HTR-8/SVneo (cell line): ENCODE data around the gene NCAPD2.
"Not testable (repeated sequence)": the region's sequence is repeated elsewhere in the genome, so short reads cannot be mapped to it uniquely, and the experiment has no call there.

Experiments
- DNase-seq: peaks from one replicate; pipeline ENCODE4 v3.0.0; 2011; ENCODE audit warnings: low spot score, mixed read lengths; ENCODE audit not compliant: insufficient read length
- FAIRE-seq: peaks from 2 replicates; lab custom pipeline; 2011; peaks lifted over from hg19 to GRCh38; lab: Jason Lieb, UNC

NCAPD2 gene

DNA sequence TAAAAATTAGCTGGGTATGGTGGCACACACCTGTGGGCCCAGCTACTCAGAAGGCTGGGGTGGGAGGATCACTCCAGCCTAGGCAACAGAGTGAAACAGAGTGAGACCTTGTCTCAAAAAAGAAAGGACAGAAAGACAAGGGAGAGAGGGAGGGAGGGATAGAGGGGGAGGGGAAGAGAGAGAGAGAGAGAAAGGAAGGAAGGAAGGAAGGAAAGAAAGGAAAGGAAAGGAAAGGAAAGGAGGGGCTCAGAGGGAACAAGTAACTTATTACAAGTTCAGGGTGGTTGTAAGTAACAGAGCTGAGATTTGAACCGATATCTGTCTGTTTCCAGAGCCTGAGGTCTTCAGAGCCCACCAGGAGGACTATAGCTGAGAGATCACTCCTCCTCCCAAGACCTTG is 53.7 kb downstream of the NCAPD2 start:
- no peak for FAIRE-seq

DNA sequence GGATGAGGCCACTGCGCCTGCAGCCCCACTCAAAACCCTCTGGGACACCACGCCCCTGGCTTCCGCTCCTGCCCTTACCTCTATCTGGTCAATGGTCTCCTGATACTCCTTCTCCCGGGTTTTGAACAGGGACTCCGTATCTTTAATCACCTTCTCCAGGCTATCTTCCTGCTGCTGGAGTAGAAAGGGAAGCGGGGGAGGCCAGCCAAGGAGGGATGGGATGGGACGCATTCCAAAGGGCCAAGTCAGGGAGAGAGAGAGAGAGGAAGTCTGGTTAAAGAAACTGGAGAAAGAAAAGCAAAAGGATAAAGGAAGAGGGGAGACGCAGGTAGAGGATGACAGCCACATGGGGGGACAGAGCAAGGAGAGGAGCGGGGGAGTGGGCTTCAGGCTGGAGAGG is 54.1 kb downstream of the NCAPD2 start:
- FAIRE-seq (peak; percentile 94), DNase-seq (peak; percentile 80)

More for the DNA sequence above, 53.7 kb downstream of the NCAPD2 start:
- no peak for DNase-seq

DNA sequence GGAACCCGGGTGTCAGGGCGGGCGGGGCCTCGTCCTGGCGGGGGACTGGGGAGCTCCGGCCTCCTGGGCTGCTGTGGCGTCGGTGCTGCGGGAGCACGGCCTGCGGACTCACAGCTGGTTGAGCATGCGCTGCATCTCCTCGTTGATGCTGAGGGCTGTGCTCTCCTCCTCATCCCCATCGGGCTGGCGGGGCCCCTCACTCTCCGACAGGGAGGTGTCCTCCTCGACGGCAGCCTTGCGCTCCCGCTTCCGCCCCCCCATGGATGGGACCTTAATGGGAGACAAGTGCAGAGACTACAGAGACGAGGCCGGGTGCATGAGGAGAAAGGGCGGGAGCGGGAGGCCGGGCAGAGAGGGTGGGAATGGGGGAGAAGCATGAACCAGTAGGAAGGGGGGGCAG is 54.7 kb downstream of the NCAPD2 start:
- FAIRE-seq = no peak
- DNase-seq = no peak

DNA sequence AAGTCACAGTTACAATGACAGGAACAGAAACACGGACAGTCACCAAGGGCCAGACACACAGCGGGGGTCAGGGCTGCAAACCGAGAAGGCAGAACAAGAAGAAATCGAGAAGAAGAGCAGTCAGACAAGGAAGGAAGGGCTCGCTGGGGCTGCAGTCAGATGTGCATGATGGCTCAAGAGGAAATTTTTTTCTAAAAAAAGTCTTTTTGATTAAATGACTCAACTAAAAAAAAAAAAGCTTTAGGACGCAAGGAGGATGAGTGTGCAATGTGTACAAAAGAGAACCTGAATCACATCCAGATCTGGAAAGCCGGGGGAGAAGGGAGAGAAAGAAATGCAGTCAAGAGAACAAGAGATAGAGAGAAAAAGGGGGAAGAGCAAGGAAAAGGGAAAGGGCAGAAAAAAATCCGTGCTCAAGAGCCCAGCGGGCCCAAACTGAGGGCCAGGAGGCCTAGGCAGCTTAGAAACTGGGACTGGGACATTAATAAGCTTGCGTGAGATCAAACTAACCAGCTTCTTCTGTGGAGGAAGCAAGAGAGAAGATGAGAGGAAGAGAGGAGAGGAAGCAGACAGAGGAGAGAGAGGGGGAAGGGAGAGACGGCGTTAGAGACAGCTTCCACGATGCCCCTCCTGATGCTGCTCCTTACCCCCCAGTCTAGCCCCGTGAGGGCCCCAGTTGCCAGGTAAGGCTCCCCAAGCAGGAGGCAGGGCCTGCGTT is 55.2 kb downstream of the NCAPD2 start:
- no peak for FAIRE-seq
- no peak for DNase-seq

DNA sequence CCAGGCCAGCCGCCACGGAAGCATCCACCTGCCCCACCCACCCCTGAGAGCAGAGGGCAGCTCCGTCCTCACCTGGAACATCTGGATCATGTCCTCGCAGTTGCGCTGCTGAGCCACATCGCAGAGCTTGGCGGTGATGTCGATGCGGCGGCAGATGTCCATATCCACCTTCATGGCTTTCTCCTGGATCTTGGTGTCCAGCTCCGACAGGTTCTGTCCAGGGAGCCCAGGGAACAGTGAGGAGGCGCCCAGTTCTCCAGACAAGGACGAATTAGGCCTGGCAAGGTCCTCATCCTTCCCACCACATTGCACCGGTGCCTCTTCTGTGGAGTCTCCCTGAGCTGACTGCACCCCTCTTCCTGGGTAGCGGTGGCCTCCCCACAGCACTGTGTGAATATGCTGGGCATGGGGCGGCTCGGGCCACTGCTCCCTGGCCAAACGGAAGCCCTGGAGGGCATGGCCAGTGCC is 55.8 kb downstream of the NCAPD2 start:
- no peak for DNase-seq
- FAIRE-seq = peak; percentile 70

DNA sequence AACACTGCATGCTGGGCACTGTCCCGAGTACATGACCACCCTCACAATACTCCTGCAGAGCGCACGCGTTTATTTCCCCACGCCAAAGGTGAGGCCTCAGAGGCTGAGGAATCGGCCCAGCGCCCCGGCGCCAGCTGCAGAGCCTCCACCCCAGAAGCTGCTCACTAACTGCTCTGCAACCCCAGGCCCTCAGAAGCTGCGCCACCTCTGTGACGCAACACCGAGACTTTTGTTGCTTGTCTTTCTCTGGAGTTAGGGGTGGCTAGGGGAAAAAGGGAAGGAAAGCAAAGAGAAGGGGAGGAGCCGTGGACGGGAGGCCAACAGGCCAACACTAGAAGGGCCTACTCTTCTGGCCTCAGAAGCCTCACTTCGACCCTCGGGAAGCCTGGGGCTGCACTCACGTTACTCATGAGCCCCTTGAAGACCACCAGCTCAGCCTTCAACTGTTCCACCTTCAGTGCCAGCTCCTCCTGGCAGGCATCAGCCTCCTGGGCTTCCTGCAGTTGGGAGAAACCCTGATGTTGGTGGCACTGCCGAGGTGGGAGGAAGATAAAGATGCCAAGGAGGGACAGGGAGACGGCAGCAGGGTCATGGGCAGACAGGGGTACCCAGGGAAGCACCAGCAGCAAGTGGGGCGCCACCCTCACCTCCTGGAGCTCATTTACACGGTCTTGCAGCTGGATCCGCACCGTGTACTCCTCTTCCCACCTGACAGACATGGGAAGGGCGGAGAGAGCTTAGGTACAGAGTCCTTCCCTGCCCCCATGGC is 56.6 kb downstream of the NCAPD2 start:
- peak; percentile 64 for FAIRE-seq

DNA sequence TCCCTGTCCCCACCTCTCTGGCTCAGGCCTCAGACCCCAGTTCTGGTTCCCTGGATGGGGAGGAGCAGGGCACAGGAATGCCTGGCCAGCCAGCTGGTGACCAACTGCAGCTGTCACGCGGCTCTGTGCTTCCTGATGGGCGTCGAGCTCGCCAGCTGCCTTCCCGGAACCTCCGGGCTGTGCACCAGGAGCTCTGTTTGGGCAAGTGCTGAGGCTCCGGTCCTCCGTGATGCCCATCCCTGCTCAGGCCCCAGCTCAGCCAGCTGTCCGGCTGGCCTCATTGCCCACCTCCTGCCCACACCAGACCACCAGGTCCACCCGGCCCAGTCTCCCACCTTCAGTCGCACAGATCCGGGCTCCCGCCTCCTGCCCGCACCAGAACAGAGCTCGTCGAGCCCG is 57.2 kb downstream of the NCAPD2 start:
- FAIRE-seq (no peak), DNase-seq (no peak)

More for the DNA sequence above, 56.6 kb downstream of the NCAPD2 start:
- no peak for DNase-seq

DNA sequence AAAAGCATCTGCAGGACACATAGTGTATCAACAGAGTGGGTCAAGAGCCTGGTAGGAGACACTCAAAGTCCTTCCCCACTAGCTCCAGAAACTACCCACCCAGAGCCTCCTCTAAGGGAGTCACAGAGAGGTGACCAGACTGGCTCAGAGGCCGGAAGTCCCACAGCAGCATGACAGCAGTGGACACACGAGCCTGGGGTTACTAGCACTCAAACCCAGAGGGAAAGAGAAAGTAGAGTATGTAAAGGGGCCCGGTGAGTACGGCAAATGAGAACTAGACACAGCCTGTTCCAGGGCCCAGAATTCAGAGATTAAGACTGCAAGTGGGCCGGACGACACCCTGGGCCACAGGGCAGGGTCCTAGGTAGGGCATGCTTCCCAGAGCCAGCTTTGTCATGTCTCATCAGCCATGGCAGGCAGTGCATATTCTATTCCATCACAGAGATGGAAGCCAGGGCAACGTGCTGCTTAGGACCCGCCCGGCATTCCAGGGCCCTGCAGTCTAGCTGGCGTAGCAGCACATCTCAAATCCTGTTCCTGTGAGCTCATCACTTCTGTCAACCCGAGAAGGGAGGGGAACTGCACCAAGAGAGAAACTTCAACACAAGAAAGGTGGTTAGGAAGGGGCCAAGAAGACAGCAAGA is 57.7 kb downstream of the NCAPD2 start:
- DNase-seq (no peak), FAIRE-seq (peak; percentile 81)

DNA sequence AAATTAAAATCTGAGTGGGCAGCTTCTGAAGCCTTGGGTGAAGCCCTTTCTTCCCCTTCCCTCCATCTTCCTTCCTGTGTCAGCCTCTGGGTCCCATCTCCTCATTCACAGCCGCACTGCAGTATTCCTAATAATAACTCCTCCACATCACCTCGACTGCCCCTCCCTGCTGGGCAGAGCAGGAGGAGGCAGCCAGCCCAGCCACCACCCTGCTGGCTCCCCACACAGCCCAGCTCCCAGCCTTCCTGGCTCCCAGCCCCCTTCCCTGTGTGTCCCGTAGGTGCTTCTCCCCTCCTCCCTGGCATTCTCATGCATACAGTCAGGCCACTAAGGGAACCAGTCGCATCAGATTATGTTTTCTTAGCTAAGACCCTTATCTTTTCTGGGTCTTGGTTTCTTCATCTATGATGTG is 58.2 kb downstream of the NCAPD2 start:
- peak; percentile 90 for FAIRE-seq
- no peak for DNase-seq

DNA sequence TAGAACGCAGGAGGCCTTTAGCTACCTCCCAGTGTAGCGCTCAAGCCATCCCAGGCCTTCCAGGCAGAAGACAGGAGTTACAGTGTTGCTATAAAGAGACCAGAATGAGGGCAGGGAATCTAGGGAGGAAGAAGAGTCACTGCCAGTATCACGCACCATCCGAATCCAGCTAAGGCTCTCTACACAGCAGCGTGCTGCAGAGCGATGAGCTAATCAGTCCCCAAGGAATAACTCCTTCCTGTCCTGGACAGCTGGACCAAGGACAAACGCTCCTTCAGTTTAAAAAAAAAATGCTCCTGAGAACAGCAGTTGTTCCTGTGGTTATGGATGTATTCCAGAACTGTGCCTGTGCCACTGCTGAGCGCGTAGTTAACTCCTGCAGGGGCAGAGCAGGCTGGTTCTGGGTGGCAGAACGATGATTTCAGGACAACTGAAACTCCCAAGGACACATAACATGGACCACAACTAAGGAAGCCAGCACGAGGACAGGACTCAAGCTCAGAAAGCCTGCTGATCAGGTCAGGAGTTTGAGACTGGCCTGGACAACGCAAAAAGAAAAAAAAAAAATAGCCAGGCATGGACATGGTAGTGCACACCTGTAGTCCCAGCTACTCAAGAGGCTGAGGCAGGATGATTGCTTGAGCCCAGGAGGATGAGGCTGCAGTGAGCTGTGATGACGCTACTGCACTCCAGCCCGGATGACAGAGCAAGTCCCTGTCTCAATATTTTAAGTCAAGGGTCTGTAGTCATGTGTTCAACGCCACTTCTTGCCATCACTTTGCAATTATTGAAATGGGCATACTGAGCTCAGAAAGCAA is 59.4 kb downstream of the NCAPD2 start:
- DNase-seq (no peak), FAIRE-seq (peak; percentile 69)

DNA sequence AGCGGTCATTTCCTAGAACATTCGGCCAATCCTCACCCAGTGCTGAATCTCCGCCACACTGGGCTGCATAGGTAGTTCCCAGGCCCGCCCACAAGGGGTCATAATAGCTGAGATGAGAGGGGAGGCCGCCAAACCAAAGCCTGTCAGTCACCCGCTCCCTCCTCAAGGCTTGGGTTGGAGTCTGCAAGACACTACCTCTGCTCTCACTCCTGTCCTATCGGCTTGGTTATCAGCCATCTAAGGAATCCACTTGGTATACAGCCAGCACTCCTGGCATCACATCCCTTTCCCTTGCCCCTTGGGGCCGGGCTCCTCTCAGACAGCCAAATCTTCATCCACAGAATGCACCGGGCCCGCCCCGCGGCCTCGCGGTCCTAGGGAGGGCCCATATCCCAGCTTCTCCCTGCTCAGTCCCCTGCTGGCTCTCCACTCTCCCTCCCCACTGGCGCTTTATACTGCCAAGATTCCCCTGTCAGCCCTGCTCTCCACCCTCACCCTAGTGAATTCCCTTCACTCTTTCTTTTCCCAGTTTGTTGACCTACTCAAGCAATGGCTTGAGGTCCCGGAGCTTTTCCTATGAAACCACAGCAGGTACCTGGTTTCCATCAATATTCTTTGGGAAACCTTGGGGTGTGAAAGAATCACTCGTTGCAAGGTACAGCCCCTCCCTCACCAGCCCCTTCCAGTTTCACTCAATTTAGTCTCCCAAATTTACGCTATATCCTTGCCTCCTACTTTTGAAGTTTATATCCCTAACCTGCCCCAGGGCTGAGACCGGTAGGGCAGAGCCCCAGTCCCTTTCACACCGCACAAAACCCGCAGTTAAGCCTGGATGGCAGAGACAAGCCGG is 60.5 kb downstream of the NCAPD2 start:
- DNase-seq (peak; percentile 89), FAIRE-seq (peak; percentile 82)

DNA sequence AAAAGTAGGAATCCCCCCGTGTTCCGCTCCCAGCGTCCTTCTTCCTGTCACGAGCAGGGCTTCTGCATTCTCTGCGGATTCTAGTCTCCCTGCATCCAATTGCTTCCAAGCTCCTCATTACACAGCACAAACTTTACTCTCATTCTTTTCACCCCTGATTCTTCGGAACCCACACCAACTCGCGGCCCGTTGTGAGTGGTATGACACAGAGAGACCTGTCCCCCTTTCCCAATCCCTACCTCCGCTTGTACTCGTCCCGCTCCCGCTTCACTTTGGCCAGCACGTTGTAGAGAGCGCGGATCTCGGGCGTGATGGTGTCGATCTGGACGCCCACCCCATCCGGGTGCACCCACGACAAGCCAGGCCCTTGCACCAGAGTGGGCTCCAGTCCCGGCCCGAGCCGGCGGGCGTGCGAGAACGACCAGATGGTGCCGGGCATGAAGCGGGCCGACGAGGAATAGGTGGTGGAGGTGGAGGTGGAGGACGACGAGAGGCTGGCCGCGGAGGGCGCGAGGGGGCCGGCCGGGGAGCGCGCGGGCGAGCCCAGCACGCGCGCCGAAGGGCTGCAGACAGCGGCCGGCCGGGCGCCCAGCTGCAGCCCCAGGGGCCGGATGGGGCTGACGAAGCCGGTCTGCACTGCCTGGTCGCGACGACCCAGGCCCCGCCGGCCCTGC is 61.3 kb downstream of the NCAPD2 start:
- DNase-seq (no peak), FAIRE-seq (peak; percentile 72)

DNA sequence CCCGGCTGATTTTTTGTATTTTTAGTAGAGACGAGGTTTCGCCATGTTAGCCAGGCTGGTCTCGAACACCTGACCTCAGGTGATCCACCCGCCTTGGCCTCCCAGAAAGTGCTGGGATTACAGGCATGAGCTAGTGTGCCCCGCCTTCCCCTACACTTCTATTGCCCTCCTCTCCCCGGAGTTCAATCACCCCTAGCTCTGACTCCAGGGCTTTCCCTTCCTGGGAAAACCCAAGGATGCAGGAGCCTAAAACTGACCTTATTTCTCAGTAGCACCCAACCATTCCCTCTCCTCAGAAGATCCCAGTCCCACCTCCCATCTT is 62.6 kb downstream of the NCAPD2 start:
- not testable (repeated sequence) for DNase-seq, FAIRE-seq

DNA sequence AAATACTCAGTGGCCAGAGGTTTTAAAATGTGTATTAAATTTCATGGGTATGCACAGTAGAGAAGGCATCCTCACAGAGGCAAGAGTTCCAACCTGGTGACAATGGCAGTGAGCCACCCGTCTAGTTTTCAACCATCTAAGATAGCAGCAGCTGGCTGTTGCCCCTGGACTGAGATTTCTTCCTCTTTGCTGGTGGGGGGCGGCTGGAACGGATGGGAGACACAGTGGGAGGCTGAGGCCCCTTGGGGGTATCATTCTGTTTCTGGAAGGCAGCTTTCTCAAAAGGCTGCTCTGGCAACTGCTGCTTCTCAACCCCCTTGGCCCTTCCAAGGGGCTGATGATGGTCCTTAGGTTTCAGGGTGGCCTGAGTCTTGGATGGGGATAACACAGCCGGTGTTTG is 63.0 kb downstream of the NCAPD2 start:
- FAIRE-seq (no peak), DNase-seq (no peak)

DNA sequence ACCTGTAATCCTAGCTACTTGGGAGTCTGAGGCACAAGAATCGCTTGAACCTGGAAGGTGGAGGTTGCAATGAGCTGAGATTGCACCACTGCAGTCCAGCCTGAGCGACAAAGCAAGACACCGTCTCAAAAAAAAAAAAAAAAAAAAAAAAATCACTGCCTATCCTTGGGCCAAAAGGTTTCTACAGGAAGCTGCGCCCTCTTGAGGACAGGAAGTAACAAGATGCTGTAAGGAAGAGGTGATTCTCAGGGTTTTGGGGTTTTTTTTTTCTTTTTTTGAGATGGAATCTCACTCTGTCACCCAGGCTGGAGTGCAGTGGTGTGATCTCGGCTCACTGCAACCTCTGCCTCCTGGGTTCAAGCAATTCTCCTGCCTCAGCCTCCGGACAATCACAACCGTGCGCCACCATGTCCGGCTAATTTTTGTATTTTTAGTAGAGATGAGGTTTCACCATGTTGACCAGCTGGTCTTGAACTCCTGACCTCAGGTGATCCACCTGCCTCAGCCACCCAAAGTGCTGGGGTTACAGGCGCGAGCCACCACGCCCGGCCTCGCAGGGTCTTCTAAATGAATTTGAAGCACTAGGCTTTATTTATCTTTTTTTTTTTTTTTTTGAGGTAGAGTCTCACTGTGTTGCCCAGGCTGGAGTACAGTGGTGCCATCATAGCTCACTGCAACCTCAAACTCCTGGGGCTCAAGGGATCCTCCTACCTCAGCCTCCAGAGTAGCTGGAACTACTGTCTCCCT is 64.3 kb downstream of the NCAPD2 start:
- FAIRE-seq = not testable (repeated sequence)
- peak; percentile 73 for DNase-seq

DNA sequence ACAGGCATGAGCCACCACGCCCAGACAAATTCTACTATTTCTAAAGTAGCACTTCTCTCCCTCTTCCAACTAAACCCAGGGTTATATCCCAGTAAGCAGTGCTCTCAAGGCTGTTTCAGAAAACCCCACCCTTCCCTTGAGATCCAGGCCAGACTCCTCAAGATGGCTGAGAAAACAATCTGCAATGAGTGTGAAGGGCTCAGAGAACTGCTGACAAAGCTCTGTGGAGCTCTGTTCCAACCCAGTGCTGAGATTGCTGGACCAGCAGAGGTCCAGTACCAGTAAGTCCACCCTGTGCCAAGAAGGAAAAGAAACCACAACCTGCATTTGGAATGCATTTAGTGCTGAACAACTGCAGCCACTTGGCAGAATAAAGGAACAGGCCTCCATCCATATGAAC is 65.6 kb downstream of the NCAPD2 start:
- DNase-seq = no peak
- no peak for FAIRE-seq

DNA sequence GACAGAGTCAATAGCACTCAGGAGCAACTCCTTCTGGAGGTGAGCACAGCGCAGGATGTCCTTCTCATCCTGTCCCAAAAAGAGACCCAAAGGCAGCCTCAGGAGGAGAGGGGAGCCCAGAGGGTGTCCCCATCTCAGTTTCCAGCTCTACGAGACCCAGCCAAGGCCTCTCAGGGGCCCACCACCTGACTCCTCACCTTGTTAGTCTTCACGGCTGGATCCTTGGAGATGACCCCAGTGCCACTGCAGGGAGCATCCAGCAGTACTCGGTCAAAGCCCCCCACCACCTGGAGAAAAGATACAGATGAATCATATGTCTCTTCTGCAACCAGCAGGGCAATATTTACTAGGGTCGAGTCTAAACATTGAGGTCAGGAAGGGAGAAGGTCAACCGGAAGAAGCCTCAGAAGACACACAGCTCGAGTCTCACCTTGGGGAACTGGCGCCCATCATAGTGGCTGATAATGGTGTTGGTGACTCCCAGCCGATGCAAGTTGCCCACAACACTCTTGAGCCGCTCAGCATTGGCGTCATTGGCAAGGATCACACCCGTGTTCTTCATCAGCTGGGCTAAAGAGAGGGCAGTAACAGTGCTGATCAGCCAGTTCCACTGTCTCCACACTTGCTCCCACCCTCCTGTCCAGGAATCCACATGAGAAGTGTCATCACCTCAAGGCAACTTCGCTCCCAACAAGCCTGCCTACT is 66.8 kb downstream of the NCAPD2 start:
- DNase-seq (no peak), FAIRE-seq (no peak)

DNA sequence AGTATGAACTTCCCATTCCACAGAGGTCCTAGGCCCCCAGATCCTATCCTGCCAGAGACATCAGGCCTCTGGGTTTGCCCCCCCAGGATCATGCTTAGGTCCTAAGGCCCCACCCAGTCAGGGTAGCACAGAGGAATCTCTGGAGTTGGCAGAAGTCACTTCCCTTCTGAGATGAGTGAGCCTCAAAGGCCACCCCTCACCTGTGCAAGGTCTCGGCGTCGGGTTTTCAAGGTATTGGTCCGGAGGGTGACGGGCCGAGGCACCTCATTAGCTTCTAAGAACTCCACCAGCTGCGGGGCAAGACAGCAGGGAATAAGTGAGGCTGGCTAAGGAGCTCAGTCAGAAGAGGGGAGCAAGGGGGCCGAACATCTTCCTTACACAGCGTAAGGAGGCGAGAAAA is 69.0 kb downstream of the NCAPD2 start:
- FAIRE-seq (no peak), DNase-seq (no peak)
